Measurements from ENCODE around the gene AFDN.

The AFDN gene, protein sequence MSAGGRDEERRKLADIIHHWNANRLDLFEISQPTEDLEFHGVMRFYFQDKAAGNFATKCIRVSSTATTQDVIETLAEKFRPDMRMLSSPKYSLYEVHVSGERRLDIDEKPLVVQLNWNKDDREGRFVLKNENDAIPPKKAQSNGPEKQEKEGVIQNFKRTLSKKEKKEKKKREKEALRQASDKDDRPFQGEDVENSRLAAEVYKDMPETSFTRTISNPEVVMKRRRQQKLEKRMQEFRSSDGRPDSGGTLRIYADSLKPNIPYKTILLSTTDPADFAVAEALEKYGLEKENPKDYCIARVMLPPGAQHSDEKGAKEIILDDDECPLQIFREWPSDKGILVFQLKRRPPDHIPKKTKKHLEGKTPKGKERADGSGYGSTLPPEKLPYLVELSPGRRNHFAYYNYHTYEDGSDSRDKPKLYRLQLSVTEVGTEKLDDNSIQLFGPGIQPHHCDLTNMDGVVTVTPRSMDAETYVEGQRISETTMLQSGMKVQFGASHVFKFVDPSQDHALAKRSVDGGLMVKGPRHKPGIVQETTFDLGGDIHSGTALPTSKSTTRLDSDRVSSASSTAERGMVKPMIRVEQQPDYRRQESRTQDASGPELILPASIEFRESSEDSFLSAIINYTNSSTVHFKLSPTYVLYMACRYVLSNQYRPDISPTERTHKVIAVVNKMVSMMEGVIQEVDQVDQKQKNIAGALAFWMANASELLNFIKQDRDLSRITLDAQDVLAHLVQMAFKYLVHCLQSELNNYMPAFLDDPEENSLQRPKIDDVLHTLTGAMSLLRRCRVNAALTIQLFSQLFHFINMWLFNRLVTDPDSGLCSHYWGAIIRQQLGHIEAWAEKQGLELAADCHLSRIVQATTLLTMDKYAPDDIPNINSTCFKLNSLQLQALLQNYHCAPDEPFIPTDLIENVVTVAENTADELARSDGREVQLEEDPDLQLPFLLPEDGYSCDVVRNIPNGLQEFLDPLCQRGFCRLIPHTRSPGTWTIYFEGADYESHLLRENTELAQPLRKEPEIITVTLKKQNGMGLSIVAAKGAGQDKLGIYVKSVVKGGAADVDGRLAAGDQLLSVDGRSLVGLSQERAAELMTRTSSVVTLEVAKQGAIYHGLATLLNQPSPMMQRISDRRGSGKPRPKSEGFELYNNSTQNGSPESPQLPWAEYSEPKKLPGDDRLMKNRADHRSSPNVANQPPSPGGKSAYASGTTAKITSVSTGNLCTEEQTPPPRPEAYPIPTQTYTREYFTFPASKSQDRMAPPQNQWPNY (N-terminal part only)

GRCh38 chr6:167826896-167827582 lies at the start of gene AFDN:
AFDN (plus strand) TSS chr6:167826911; CDS start chr6:167827133, 222 bp downstream.
- Histone ChIP-seq H3K4me3 (ENCODE audit: low read length) (peak within 1 kb of the TSS; percentile 67), H3K9me2 (replicated peaks; ENCODE audit: insufficient read depth, low read length) (no peaks in the 10 kb centered on the region), H3K27ac (ENCODE audit: low read length) (no peak within 1 kb of the TSS), H3F3A (ENCODE audit: insufficient read depth, low read length) (no peaks in the 10 kb centered on the region), H3K9ac (ENCODE audit: low read length) (peak within 1 kb of the TSS; percentile 31; the same call in 1 of the 2 replicates), H3K9me3 (replicated peaks; ENCODE audit: insufficient read depth, low read length) (no peaks in the 10 kb centered on the region), H4K20me1 (ENCODE audit: insufficient read depth, low read length) (no peaks in the 10 kb centered on the region), H3K4me2 (ENCODE audit: low read depth, low read length) (peak within 1 kb of the TSS; percentile 60), H3K36me3 (replicated peaks; ENCODE audit: insufficient read depth, low read length) (no peaks in the 10 kb centered on the region), H3K79me2 (ENCODE audit: low read length) (peaks cover 18% of the 10 kb centered on the region), H2AFZ (ENCODE audit: low read length) (peak within 1 kb of the TSS; percentile 77; the same call in 1 of the 2 replicates), H3K4me1 (ENCODE audit: low read length) (no peaks in the 10 kb centered on the region), H3K27me3 (replicated peaks; ENCODE audit: insufficient read depth, low read length) (no peaks in the 10 kb centered on the region)
- TF ChIP-seq EZH2phosphoT487 (IDR thresholded peaks at IDR 0.05; ENCODE audit: low read length): no peak
- TF ChIP-seq, protein P1, sequence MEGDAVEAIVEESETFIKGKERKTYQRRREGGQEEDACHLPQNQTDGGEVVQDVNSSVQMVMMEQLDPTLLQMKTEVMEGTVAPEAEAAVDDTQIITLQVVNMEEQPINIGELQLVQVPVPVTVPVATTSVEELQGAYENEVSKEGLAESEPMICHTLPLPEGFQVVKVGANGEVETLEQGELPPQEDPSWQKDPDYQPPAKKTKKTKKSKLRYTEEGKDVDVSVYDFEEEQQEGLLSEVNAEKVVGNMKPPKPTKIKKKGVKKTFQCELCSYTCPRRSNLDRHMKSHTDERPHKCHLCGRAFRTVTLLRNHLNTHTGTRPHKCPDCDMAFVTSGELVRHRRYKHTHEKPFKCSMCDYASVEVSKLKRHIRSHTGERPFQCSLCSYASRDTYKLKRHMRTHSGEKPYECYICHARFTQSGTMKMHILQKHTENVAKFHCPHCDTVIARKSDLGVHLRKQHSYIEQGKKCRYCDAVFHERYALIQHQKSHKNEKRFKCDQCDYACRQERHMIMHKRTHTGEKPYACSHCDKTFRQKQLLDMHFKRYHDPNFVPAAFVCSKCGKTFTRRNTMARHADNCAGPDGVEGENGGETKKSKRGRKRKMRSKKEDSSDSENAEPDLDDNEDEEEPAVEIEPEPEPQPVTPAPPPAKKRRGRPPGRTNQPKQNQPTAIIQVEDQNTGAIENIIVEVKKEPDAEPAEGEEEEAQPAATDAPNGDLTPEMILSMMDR (IDR thresholded peaks at IDR 0.05; ENCODE audit: low read length): no peak
- TF ChIP-seq EZH2 (optimal IDR thresholded peaks at IDR 0.05; ENCODE audit: low read depth, low read length): no peak
- no peak for DNase-seq

GRCh38 chr6:167778497-167779128 lies 48.1 kb upstream of the AFDN start:
- TF ChIP-seq EZH2 (optimal IDR thresholded peaks at IDR 0.05; ENCODE audit: low read depth, low read length) (no peak), EZH2phosphoT487 (IDR thresholded peaks at IDR 0.05; ENCODE audit: low read length) (no peak)
- TF ChIP-seq, protein P1 (IDR thresholded peaks at IDR 0.05; ENCODE audit: low read length): no peak
- no peak overlapping the region for H3K27ac ChIP-seq (ENCODE audit: low read length)
- H3K9ac ChIP-seq (ENCODE audit: low read length): no peak overlapping the region
- no peak overlapping the region for H2AFZ ChIP-seq (ENCODE audit: low read length)
- H3K27me3 ChIP-seq (replicated peaks; ENCODE audit: insufficient read depth, low read length): no peaks in the 10 kb centered on the region
- no peaks in the 10 kb centered on the region for H3K4me1 ChIP-seq (ENCODE audit: low read length)
- DNase-seq: no peak
- H3K4me2 ChIP-seq (ENCODE audit: low read depth, low read length): no peak overlapping the region
- no peak overlapping the region for H3K4me3 ChIP-seq (ENCODE audit: low read length)
- H4K20me1 ChIP-seq (ENCODE audit: insufficient read depth, low read length): no peaks in the 10 kb centered on the region
- H3K36me3 ChIP-seq (replicated peaks; ENCODE audit: insufficient read depth, low read length): no peaks in the 10 kb centered on the region
- H3K9me2 ChIP-seq (replicated peaks; ENCODE audit: insufficient read depth, low read length): no peaks in the 10 kb centered on the region
- H3F3A ChIP-seq (ENCODE audit: insufficient read depth, low read length): no peaks in the 10 kb centered on the region
- H3K9me3 ChIP-seq (replicated peaks; ENCODE audit: insufficient read depth, low read length): no peaks in the 10 kb centered on the region
- H3K79me2 ChIP-seq (ENCODE audit: low read length): no peaks in the 10 kb centered on the region

All from MM.1S (cell line).